SH-SY5Y (cell line): Measurements from ENCODE around the gene DEAF1.

Experiments
- GATA2 ChIP-seq: IDR thresholded peaks from 2 replicates; pipeline ENCODE4 v1.6.1; 2011; ENCODE audit warnings: mild to moderate bottlenecking, low read depth, low read length
- GATA3 ChIP-seq: IDR thresholded peaks from 2 replicates; pipeline ENCODE4 v1.6.1; 2011; ENCODE audit warnings: low read depth, mild to moderate bottlenecking, low read length, moderate library complexity

- TF ChIP-seq GATA2 = no peak
- no peak for TF ChIP-seq GATA3
These were observed 191 bp upstream of the DEAF1 start for GRCh38 chr11:695288-695537.
